Liver (tissue), 9 donors: ENCODE data around the gene DHRS7. TPM values are rescaled to one million over a fixed set of nuclear protein-coding genes. Genes with fewer than 3 reads are reported as not detected.
A peak's percentile ranks its signal among the peaks of the same experiment; 100 is the strongest.

Experiments
- DNase-seq: peaks from one replicate; pipeline ENCODE4 v3.0.0-alpha.2; 2017; ENCODE audit warnings: low spot score
- H3K27ac ChIP-seq, 2 donors: one replicate each; pipeline ENCODE4 v1.7.0; 2013; ENCODE audit warnings: inconsistent platforms in 2 of 2, low read length in 2 of 2, control low read depth in 1 of 2, low read depth in 1 of 2, mild to moderate bottlenecking in 1 of 2
- H3K27me3 ChIP-seq, 4 donors: one replicate each; pipeline versions ENCODE4 v1.6.1 to v1.7.0; 2013; ENCODE audit warnings: low read length in 3 of 4, inconsistent platforms in 1 of 4, mild to moderate bottlenecking in 1 of 4, moderate library complexity in 1 of 4; ENCODE audit not compliant: control insufficient read depth in 4 of 4, insufficient read depth in 4 of 4
- H3K36me3 ChIP-seq, 4 donors: one replicate each; pipeline versions ENCODE4 v1.6.1 to v1.7.0; 2013; ENCODE audit warnings: low read length in 3 of 4, mild to moderate bottlenecking in 3 of 4, low read depth in 1 of 4, moderate library complexity in 1 of 4; ENCODE audit not compliant: control insufficient read depth in 4 of 4, insufficient read depth in 3 of 4
- H3K4me1 ChIP-seq, 4 donors: one replicate each; pipeline versions ENCODE4 v1.6.1 to v1.7.0; 2013; ENCODE audit warnings: low read length in 3 of 4, mild to moderate bottlenecking in 3 of 4, moderate library complexity in 1 of 4; ENCODE audit not compliant: control insufficient read depth in 4 of 4, insufficient read depth in 4 of 4
- H3K4me3 ChIP-seq, 3 donors: one replicate each; pipeline versions ENCODE4 v1.6.1 to v1.7.0; 2013; ENCODE audit warnings: low read length in 3 of 3, control low read depth in 1 of 3, low read depth in 1 of 3, mild to moderate bottlenecking in 1 of 3
- H3K9ac ChIP-seq, 2 donors: one replicate each; pipeline ENCODE4 v1.7.0; 2013; ENCODE audit warnings: low read length in 2 of 2, mild to moderate bottlenecking in 2 of 2, moderate library complexity in 2 of 2, control low read depth in 1 of 2, low read depth in 1 of 2
- H3K9me3 ChIP-seq, 4 donors: one replicate each; pipeline versions ENCODE4 v1.6.1 to v1.7.0; 2013; ENCODE audit warnings: low read length in 3 of 4; ENCODE audit not compliant: control insufficient read depth in 4 of 4
- EGR1 ChIP-seq, 2 donors: IDR thresholded peaks; 2 replicates each; pipeline ENCODE4 v1.6.1; 2016 to 2018; ENCODE audit warnings: antibody characterized with exemption in 2 of 2, low read depth in 2 of 2
- FOXA1 ChIP-seq: IDR thresholded peaks from 2 replicates; pipeline ENCODE4 v1.6.1; 2016; ENCODE audit warnings: antibody characterized with exemption
- FOXA2 ChIP-seq: IDR thresholded peaks from 2 replicates; pipeline ENCODE4 v1.6.1; 2016; ENCODE audit warnings: antibody characterized with exemption
- GABPA ChIP-seq, 2 donors: IDR thresholded peaks in 1 of 2; conservative IDR thresholded peaks in 1 of 2; 2 replicates each; pipeline ENCODE4 v1.6.1; 2016; ENCODE audit warnings: antibody characterized with exemption in 2 of 2, mild to moderate bottlenecking in 1 of 2, moderate library complexity in 1 of 2
- HNF4A ChIP-seq, 2 donors: conservative IDR thresholded peaks; 2 replicates each; pipeline ENCODE4 v1.6.1; 2016; ENCODE audit warnings: antibody characterized with exemption in 2 of 2, mild to moderate bottlenecking in 2 of 2
- JUND ChIP-seq, 2 donors: IDR thresholded peaks; 2 replicates each; pipeline ENCODE4 v1.6.1; 2016; ENCODE audit warnings: antibody characterized with exemption in 2 of 2
- NR2F2 ChIP-seq: IDR thresholded peaks from 2 replicates; pipeline ENCODE4 v1.6.1; 2016; ENCODE audit warnings: antibody characterized with exemption
- RAD21 ChIP-seq, 2 donors: IDR thresholded peaks; 2 replicates each; pipeline ENCODE4 v1.6.1; 2016; ENCODE audit warnings: antibody characterized with exemption in 2 of 2, mild to moderate bottlenecking in 2 of 2
- REST ChIP-seq: IDR thresholded peaks from 2 replicates; pipeline ENCODE4 v1.6.1; 2016; ENCODE audit warnings: antibody characterized with exemption, mild to moderate bottlenecking
- RXRA ChIP-seq, 2 donors: IDR thresholded peaks; 2 replicates each; pipeline ENCODE4 v1.6.1; 2017 to 2018; ENCODE audit warnings: antibody characterized with exemption in 2 of 2, mild to moderate bottlenecking in 1 of 2
- TAF1 ChIP-seq: conservative IDR thresholded peaks from 2 replicates; pipeline ENCODE4 v1.6.1; 2016; ENCODE audit warnings: antibody characterized with exemption, mild to moderate bottlenecking
- YY1 ChIP-seq: IDR thresholded peaks from 2 replicates; pipeline ENCODE4 v1.6.1; 2016; ENCODE audit warnings: antibody characterized with exemption, mild to moderate bottlenecking
- ZBTB33 ChIP-seq: IDR thresholded peaks from 2 replicates; pipeline ENCODE4 v1.6.1; 2016; ENCODE audit warnings: antibody characterized with exemption
- WGBS: extraction: QIAGEN DNeasy Blood & Tissue Kit; methylation state at CpG from one replicate; pipeline ENCODE4 v1.1.7; 2013; 5-methylcytosine and 5-hydroxymethylcytosine counted together
- polyA plus RNA-seq, 2 donors: library from polyadenylated mRNA; stranded (reverse) in 1 of 2; unstranded in 1 of 2; fragments of 200-250 nt in 1 of 2; fragments of >200 nt in 1 of 2; fragmentation: Nextera tagmentation in 1 of 2; extraction: Ambion mirVana in 1 of 2; gene quantifications; one replicate each; pipeline versions ENCODE4 v1.2.1 to v1.2.3, GENCODE V29; 2013 to 2015
- total RNA-seq, 2 donors: library from RNA; depleted of rRNA; stranded (reverse); fragments of >200 nt; gene quantifications; one replicate each; pipeline ENCODE4 v1.2.3, GENCODE V29; 2014
- donor health status: healthy.
- donor health status: healthy.
- donor health status: healthy.
- donor health status: healthy.
- donor health status: healthy.

Gene DHRS7
- total and polyA plus RNA-seq, 4 donors: 42.1 to 180 (median 80.3) TPM

- H3K27ac ChIP-seq: no peak overlapping the region
- H3K27me3 ChIP-seq: no peaks in the 10 kb centered on the region
- WGBS: 77% methylated on average over 1 of the region's 1 CpG
- H3K4me3 ChIP-seq: no peak overlapping the region
- DNase-seq: no peak
- no peak overlapping the region for H3K9ac ChIP-seq
- no peaks in the 10 kb centered on the region for H3K9me3 ChIP-seq
- peaks cover 0 to 4% (median under 1%) of the 10 kb centered on the region in 4 donors for H3K4me1 ChIP-seq
- no peak for TF ChIP-seq TAF1
- no peak for TF ChIP-seq FOXA1
- no peak for TF ChIP-seq NR2F2
- TF ChIP-seq ZBTB33: no peak
- no peak for TF ChIP-seq REST
- no peak for TF ChIP-seq EGR1 (IDR thresholded peaks at IDR 0.05; ENCODE audit: low read depth in 2 of 2)
- TF ChIP-seq YY1: no peak
- TF ChIP-seq GABPA (IDR thresholded peaks at IDR 0.05 in 1 of 2, conservative IDR thresholded peaks at IDR 0.05 in 1 of 2): no peak
- no peak for TF ChIP-seq RXRA (IDR thresholded peaks at IDR 0.05)
- no peak for TF ChIP-seq RAD21 (IDR thresholded peaks at IDR 0.05)
- TF ChIP-seq FOXA2: no peak
- no peak for TF ChIP-seq HNF4A (conservative IDR thresholded peaks at IDR 0.05)
- no peak for TF ChIP-seq JUND (IDR thresholded peaks at IDR 0.05)
- H3K36me3 ChIP-seq: no peaks in the 10 kb centered on the region
Measured at GRCh38 chr14:60188696-60189095, 23.5 kb upstream of the DHRS7 start.

GRCh38 chr14:60188115-60188514 is 22.9 kb upstream of the DHRS7 start:
- Histone ChIP-seq H3K4me1 (peaks cover 0 to 8% (median 2%) of the 10 kb centered on the region in 4 donors), H3K36me3 (no peaks in the 10 kb centered on the region), H3K9me3 (no peaks in the 10 kb centered on the region), H3K4me3 (no peak overlapping the region), H3K9ac (no peak overlapping the region), H3K27me3 (no peaks in the 10 kb centered on the region), H3K27ac (no peak overlapping the region)
- 67% methylated on average over 3 of the region's 3 CpGs for WGBS
- DNase-seq: no peak
- TF ChIP-seq RAD21 (IDR thresholded peaks at IDR 0.05) (peak in 1 of 2 donors; percentile 19), REST (no peak)
